SU-DHL-6 (cell line): ENCODE measurements around the gene CERK.
"Not testable (repeated sequence)": the region's sequence is repeated elsewhere in the genome, so short reads cannot be mapped to it uniquely, and the experiment has no call there.

Source experiments
- H2AFZ ChIP-seq: fragments of 200-600 bp; sonication (generic); 2 replicates; pipeline ENCODE4 v1.6.1; 2014; ENCODE audit warnings: low read depth, mild to moderate bottlenecking, moderate library complexity, mixed read lengths, antibody characterized with exemption, low read length; ENCODE audit not compliant: severe bottlenecking
- H3F3A ChIP-seq: fragments of 200-600 bp; shearing (Covaris generic); 2 replicates; pipeline ENCODE4 v1.6.0; 2016; ENCODE audit warnings: antibody characterized with exemption, mild to moderate bottlenecking; ENCODE audit not compliant: insufficient read depth
- H3K27ac ChIP-seq: fragments of 200-600 bp; sonication (generic); 2 replicates; pipeline ENCODE4 v1.5.1; 2016; ENCODE audit warnings: low read depth, mild to moderate bottlenecking, low read length, moderate library complexity, mixed read lengths
- H3K27me3 ChIP-seq: fragments of 200-600 bp; sonication (generic), shearing (Covaris generic); 2 replicates; pipeline ENCODE4 v1.6.0; 2014; ENCODE audit warnings: mild to moderate bottlenecking, low read length
- H3K36me3 ChIP-seq: fragments of 200-600 bp; sonication (generic); 2 replicates; pipeline ENCODE4 v1.6.1; 2014; ENCODE audit warnings: mild to moderate bottlenecking, low read length, mixed read lengths
- H3K4me2 ChIP-seq: fragments of 300-600, 200-600 bp; shearing (Covaris generic), sonication (generic); 2 replicates; pipeline ENCODE4 v1.6.0; 2014; ENCODE audit warnings: low read length, low read depth, mild to moderate bottlenecking; ENCODE audit not compliant: poor library complexity, severe bottlenecking
- H3K4me3 ChIP-seq: fragments of 200-600 bp; sonication (generic); 2 replicates; pipeline ENCODE4 v1.5.1; 2014; ENCODE audit warnings: antibody characterized with exemption, low read length, mild to moderate bottlenecking, mixed read lengths; ENCODE audit not compliant: insufficient read depth, poor library complexity, severe bottlenecking
- H3K79me2 ChIP-seq: fragments of 200-600 bp; sonication (generic); 2 replicates; pipeline ENCODE4 v1.6.1; 2014; ENCODE audit warnings: mild to moderate bottlenecking, low read length, moderate library complexity; ENCODE audit not compliant: insufficient read depth
- H3K9ac ChIP-seq: fragments of 200-600 bp; sonication (generic); 2 replicates; pipeline ENCODE4 v1.7.0; 2014; ENCODE audit warnings: mild to moderate bottlenecking, low read length
- H3K9me2 ChIP-seq: fragments of 200-600 bp; sonication (generic); replicated peaks from 2 replicates; pipeline ENCODE4 v1.6.1; 2014; ENCODE audit warnings: low read length; ENCODE audit not compliant: insufficient read depth
- H3K9me3 ChIP-seq: fragments of 200-600 bp; sonication (generic); 2 replicates; pipeline ENCODE4 v1.6.1; 2014; ENCODE audit warnings: low read length, mixed read lengths; ENCODE audit not compliant: insufficient read depth
- H4K20me1 ChIP-seq: fragments of 200-600 bp; sonication (generic); 2 replicates; pipeline ENCODE4 v1.6.1; 2014; ENCODE audit warnings: low read depth, mild to moderate bottlenecking, antibody characterized with exemption, low read length, moderate library complexity, mixed read lengths
- EZH2phosphoT487 ChIP-seq: fragments of 200-600 bp; sonication (generic), shearing (Covaris generic); conservative IDR thresholded peaks from 2 replicates; pipeline ENCODE4 v1.6.1; 2018; ENCODE audit warnings: mild to moderate bottlenecking, antibody characterized with exemption, low read length, moderate library complexity, mixed read lengths
- TF ChIP-seq, protein P1 (sequence below): fragments of 200-600 bp; sonication (generic); IDR thresholded peaks from one replicate; pipeline ENCODE4 v1.5.1; 2017; ENCODE audit warnings: antibody characterized with exemption, mild to moderate bottlenecking, low read length, moderate library complexity; ENCODE audit not compliant: insufficient read depth, poor library complexity, severe bottlenecking

Gene CERK

DNA sequence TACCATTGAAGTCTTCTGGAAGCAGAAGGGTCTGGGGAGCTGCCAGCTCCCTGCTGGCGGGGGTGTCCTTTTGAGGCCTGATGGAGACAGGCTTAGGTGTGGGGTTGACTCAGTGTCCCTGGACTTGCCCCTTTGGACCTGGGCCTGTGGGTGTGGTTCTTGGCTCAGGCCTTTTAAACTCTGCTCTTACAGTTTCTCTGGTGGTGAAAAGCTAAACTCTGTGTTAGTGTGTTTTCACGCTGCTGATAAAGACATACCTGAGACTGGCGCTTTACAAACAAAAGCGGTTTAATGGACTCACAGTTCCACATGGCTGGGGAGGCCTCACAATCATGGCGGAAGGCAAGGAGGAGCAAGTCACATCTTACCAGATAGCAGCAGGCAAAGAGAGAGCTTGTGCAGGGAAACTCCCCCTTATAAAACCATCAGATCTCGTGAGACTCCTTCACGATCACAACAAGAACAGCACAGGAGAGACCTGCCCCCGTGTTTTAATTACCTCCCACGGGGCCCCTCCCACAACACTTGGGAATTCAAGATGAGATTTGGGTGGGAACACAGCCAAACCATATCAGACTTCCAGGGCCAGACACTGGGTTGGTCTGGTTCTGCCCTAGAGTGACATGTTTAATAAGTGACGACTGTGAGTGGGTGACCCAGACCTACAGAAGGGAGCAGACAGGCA, 91.4 kb downstream of the CERK start:
- TF ChIP-seq, protein P1, sequence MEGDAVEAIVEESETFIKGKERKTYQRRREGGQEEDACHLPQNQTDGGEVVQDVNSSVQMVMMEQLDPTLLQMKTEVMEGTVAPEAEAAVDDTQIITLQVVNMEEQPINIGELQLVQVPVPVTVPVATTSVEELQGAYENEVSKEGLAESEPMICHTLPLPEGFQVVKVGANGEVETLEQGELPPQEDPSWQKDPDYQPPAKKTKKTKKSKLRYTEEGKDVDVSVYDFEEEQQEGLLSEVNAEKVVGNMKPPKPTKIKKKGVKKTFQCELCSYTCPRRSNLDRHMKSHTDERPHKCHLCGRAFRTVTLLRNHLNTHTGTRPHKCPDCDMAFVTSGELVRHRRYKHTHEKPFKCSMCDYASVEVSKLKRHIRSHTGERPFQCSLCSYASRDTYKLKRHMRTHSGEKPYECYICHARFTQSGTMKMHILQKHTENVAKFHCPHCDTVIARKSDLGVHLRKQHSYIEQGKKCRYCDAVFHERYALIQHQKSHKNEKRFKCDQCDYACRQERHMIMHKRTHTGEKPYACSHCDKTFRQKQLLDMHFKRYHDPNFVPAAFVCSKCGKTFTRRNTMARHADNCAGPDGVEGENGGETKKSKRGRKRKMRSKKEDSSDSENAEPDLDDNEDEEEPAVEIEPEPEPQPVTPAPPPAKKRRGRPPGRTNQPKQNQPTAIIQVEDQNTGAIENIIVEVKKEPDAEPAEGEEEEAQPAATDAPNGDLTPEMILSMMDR = no peak
- no peak for TF ChIP-seq EZH2phosphoT487
- H3K27ac ChIP-seq = no peak overlapping the region
- no peak overlapping the region for H3K9ac ChIP-seq
- no peaks in the 10 kb centered on the region for H3F3A ChIP-seq
- no peaks in the 10 kb centered on the region for H3K27me3 ChIP-seq
- H2AFZ ChIP-seq = no peak overlapping the region
- H3K4me2 ChIP-seq = no peak overlapping the region
- H3K36me3 ChIP-seq = no peaks in the 10 kb centered on the region
- no peaks in the 10 kb centered on the region for H4K20me1 ChIP-seq
- no peaks in the 10 kb centered on the region for H3K9me3 ChIP-seq
- no peak overlapping the region for H3K4me3 ChIP-seq
- no peaks in the 10 kb centered on the region for H3K79me2 ChIP-seq
- no peaks in the 10 kb centered on the region for H3K9me2 ChIP-seq

DNA sequence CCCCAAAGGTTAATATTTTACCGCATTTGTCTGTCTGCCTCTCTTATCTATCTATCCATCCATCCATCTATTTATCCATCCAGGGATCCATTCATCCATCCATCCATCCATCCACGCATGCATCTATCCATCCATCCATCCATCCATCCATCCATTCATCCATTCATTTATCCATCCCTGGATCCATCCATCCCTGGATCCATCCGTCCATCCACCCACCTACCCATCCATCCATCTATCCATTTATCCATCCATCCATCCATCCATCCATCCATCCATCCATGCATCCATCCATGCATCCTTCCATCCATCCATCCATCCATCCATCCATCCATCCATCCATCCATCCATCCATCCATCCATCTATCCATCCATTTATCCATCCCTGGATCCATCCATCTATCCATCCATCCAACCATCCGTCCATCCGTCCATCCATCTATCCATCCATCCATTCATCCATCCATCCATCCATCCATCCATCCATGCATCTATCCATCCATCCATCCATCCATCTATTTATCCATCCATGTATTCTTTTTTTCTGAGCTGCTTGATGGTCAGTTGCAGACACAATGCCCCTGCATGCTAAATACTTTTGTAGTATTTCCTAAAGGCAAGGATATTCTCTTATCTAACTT, 95.1 kb downstream of the CERK start:
- H3F3A ChIP-seq, H3K9me3 ChIP-seq, H3K9ac ChIP-seq, H2AFZ ChIP-seq, H3K27me3 ChIP-seq, H3K79me2 ChIP-seq, H3K9me2 ChIP-seq, H4K20me1 ChIP-seq, H3K27ac ChIP-seq, H3K4me2 ChIP-seq, H3K4me3 ChIP-seq, H3K36me3 ChIP-seq: not testable (repeated sequence)

DNA sequence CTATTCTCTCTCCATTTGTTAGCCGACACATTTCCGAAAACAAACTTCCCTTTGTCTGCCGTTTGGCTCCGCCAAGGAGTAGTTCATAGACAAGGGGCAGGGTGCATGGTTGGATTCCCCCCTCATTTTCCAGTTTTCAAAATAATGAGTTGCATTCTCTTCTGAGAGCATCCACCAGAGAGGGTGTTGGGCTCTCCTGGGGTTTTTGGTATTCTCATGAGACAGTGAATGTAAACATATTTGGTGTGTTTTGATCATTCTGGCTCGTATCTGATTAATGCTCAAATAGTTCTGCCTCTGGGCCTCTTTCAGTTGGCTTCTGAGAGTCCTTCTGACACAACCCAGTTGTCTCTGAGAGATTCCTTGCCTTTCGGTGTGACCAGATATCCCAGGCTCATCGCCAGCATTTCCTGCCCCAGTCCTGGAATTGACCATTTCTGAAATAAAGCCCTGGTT, 96.2 kb downstream of the CERK start:
- no peaks in the 10 kb centered on the region for H3K36me3 ChIP-seq
- H3K27ac ChIP-seq = no peak overlapping the region
- no peaks in the 10 kb centered on the region for H3K79me2 ChIP-seq
- H3K9ac ChIP-seq = no peak overlapping the region
- no peaks in the 10 kb centered on the region for H3F3A ChIP-seq
- no peaks in the 10 kb centered on the region for H3K27me3 ChIP-seq
- TF ChIP-seq, protein P1 = no peak
- no peak for TF ChIP-seq EZH2phosphoT487
- no peaks in the 10 kb centered on the region for H3K9me3 ChIP-seq
- H4K20me1 ChIP-seq = no peaks in the 10 kb centered on the region
- H3K9me2 ChIP-seq = no peaks in the 10 kb centered on the region
- no peak overlapping the region for H3K4me2 ChIP-seq
- H2AFZ ChIP-seq = no peak overlapping the region
- H3K4me3 ChIP-seq = no peak overlapping the region

- no peaks in the 10 kb centered on the region for H3K79me2 ChIP-seq
- no peak overlapping the region for H3K27ac ChIP-seq
- no peak overlapping the region for H2AFZ ChIP-seq
- TF ChIP-seq, protein P1 = no peak
- no peak for TF ChIP-seq EZH2phosphoT487
- H3K27me3 ChIP-seq = no peaks in the 10 kb centered on the region
- no peak overlapping the region for H3K9ac ChIP-seq
- H3F3A ChIP-seq = no peaks in the 10 kb centered on the region
- no peaks in the 10 kb centered on the region for H3K9me2 ChIP-seq
- H3K36me3 ChIP-seq = no peaks in the 10 kb centered on the region
- no peak overlapping the region for H3K4me3 ChIP-seq
- H3K9me3 ChIP-seq = no peaks in the 10 kb centered on the region
- no peak overlapping the region for H3K4me2 ChIP-seq
- no peaks in the 10 kb centered on the region for H4K20me1 ChIP-seq
Measured at GRCh38 chr22:46640293-46641055, 97.6 kb downstream of the CERK start.
